ENCODE measurements around the gene CNP. TPM values are rescaled to one million over a fixed set of nuclear protein-coding genes. Genes with fewer than 3 reads are reported as not detected.
A peak's percentile ranks its signal among the peaks of the same experiment; 100 is the strongest.

Gene CNP
- total RNA-seq, 1 donor from 2014 or later: 51.1 TPM

DNA sequence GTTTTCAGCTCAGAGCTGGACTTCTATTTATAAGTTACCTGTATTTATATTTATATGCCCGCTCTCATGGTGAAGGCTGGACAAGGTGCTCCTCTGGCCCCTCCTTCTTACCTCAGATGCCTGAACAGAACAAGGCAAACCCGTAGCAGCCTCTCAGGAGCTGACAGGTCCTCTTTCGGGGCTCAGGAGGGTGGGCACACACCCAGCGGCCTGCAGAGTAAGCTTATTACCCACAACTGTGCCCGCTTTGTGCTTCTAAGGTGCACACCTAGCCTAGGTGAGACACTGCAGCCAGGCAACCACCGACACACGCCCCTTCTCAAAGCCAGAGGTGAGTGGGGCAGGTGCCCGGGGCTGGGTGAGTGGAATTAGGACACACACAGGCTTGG is 58.6 kb downstream of the CNP start:
- intact Hi-C loops (cut with DNase I): loop anchor here (10.0 kb wide), 1 partner anchor 90 kb away; the partner anchor contains the start of gene DHX58
- H3K27ac ChIP-seq: peak overlapping the region; percentile 68

DNA sequence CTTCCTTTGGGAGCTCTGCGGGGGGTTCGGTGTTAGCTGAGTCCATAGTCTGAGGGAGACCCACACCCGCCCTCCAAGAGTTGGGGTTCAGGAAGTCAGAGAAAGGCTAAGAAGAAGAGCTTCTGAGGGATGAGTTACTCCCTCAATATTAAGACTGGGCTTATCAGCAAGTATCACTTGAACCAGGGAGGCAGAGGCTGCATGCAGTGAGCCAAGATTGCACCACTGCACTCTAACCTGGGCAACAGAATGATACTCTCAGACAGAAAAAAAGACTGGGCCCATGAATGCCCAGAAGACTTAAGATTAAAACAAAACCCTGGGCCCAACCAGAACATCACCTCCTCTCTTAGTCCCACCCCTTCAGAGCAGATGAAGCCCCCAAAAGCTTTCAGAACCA is 59.3 kb downstream of the CNP start:
- Histone ChIP-seq H3K27me3 (no peaks in the 10 kb centered on the region), H3K4me3 (no peak overlapping the region), H3K36me3 (peaks cover 23% of the 10 kb centered on the region), H3K27ac (no peak overlapping the region), H3K4me1 (peaks cover 29% of the 10 kb centered on the region), H3K9me3 (no peaks in the 10 kb centered on the region)
- intact Hi-C loops (cut with DNase I): loop anchor here (10.0 kb wide), 1 partner anchor 89 kb away; the partner anchor contains the start of gene DHX58
- DNase-seq: no peak
- TF ChIP-seq, protein P1, sequence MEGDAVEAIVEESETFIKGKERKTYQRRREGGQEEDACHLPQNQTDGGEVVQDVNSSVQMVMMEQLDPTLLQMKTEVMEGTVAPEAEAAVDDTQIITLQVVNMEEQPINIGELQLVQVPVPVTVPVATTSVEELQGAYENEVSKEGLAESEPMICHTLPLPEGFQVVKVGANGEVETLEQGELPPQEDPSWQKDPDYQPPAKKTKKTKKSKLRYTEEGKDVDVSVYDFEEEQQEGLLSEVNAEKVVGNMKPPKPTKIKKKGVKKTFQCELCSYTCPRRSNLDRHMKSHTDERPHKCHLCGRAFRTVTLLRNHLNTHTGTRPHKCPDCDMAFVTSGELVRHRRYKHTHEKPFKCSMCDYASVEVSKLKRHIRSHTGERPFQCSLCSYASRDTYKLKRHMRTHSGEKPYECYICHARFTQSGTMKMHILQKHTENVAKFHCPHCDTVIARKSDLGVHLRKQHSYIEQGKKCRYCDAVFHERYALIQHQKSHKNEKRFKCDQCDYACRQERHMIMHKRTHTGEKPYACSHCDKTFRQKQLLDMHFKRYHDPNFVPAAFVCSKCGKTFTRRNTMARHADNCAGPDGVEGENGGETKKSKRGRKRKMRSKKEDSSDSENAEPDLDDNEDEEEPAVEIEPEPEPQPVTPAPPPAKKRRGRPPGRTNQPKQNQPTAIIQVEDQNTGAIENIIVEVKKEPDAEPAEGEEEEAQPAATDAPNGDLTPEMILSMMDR (IDR thresholded peaks at IDR 0.05): no peak
- no peak for ATAC-seq

More for the DNA sequence above, 58.6 kb downstream of the CNP start:
- no peaks in the 10 kb centered on the region for H3K27me3 ChIP-seq
- H3K4me3 ChIP-seq: no peak overlapping the region
- no peak for DNase-seq
- H3K36me3 ChIP-seq: peaks cover 23% of the 10 kb centered on the region
- H3K4me1 ChIP-seq: peaks cover 35% of the 10 kb centered on the region
- no peaks in the 10 kb centered on the region for H3K9me3 ChIP-seq
- TF ChIP-seq, protein P1 (IDR thresholded peaks at IDR 0.05): no peak
- ATAC-seq: no peak

DNA sequence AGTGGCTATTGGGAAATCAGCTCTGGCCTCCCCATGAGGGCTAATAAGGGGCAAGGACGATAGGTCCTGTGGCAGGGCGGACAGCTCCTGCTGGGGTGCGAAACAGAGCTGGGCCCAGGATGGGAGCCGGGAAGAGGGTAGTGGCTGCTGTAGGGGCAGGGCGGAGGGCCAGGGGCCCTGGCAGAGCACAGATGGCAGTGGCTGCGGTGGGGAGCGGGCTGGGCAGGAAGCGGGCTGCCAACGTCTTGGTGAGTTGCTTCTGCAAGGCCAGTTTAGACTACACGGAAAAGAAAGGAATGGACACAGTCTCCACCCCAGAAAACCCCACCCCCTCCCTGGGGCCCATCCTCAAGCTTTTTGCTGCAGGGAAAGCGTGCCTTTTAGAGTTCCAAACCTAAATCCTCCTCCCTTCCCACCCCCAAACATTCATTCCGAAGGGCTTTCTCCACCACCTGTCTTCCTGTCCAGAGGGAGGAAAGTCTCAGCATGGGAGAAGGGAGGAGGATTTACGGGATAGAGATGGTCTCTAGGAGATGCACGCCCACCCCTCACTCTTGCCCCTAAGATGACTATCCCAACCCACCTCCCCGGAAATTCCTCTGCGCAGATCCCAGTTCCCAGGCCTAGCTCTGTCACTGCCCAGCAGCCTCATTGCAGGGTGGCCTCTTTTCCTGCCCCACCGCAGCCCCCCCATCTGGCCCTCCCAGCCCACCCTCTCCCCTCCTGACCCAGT is 60.4 kb downstream of the CNP start:
- DNase-seq: no peak
- Histone ChIP-seq H3K4me1 (peaks cover 26% of the 10 kb centered on the region), H3K27me3 (no peaks in the 10 kb centered on the region), H3K36me3 (peaks cover 23% of the 10 kb centered on the region), H3K9me3 (no peaks in the 10 kb centered on the region), H3K4me3 (no peak overlapping the region), H3K27ac (no peak overlapping the region)
- TF ChIP-seq, protein P1 (IDR thresholded peaks at IDR 0.05): no peak
- intact Hi-C loops (cut with DNase I): loop anchor here (10.0 kb wide), 1 partner anchor 88 kb away; the partner anchor contains the start of gene DHX58
- ATAC-seq: no peak

Other genes with a start within 250 kb of the CNP start
- gene HAP1, start 232.2 kb upstream of the CNP start, total RNA-seq: 0.58 TPM
- gene JUP, start 180.1 kb upstream of the CNP start, total RNA-seq: 109 TPM
- 9.5 TPM for gene P3H4, start 154.8 kb upstream of the CNP start, total RNA-seq
- gene FKBP10, start 153.8 kb upstream of the CNP start, total RNA-seq: 34.5 TPM
- gene NT5C3B, start 130.6 kb upstream of the CNP start, total RNA-seq: 36.5 TPM
- gene KLHL10, start 129.0 kb upstream of the CNP start, total RNA-seq: 0.29 TPM
- 12.6 TPM for gene KLHL11, start 101.4 kb upstream of the CNP start, total RNA-seq
- gene ACLY, start 47.8 kb upstream of the CNP start, total RNA-seq: 112 TPM
- gene ODAD4, start 36.2 kb upstream of the CNP start, total RNA-seq: 1.0 TPM
- gene DNAJC7, start 50.6 kb downstream of the CNP start, total RNA-seq: 75.9 TPM
- gene NKIRAS2, start 53.3 kb downstream of the CNP start, total RNA-seq: 28.8 TPM
- 0.72 TPM for gene C17orf113, start 83.8 kb downstream of the CNP start, total RNA-seq
- gene ZNF385C, start 131.7 kb downstream of the CNP start, total RNA-seq: 0.78 TPM
- 27.5 TPM for gene DHX58, start 145.9 kb downstream of the CNP start, total RNA-seq
- gene KAT2A, start 154.6 kb downstream of the CNP start, total RNA-seq: 45.3 TPM
- gene HSPB9, start 156.0 kb downstream of the CNP start, total RNA-seq: not detected
- gene RAB5C, start 188.2 kb downstream of the CNP start, total RNA-seq: 154 TPM
- gene KCNH4, start 214.3 kb downstream of the CNP start, total RNA-seq: 0.26 TPM
- not detected for gene HCRT, start 218.7 kb downstream of the CNP start, total RNA-seq
- gene GHDC, start 227.7 kb downstream of the CNP start, total RNA-seq: 30.9 TPM

Data from upper lobe of right lung (tissue), 1 donor.